Caco-2 (cell line): Measurements from ENCODE around the gene OR10X1. TPM values are rescaled to one million over a fixed set of nuclear protein-coding genes. Genes with fewer than 3 reads are reported as not detected.

Experiments
- BruUV-seq: library from RNA; stranded (reverse); fragments of 400-500 nt; replicated peaks from 2 replicates; lab custom pipeline; 2021; lab: Mats Ljungman, UMichigan
- CTCF ChIA-PET: fragments of 300-600 bp; sonication (Branson Sonifier 250); formaldehyde crosslinking; loops from one replicate; lab custom pipeline; 2022; ENCODE audit warnings: antibody characterized with exemption; lab: Charles Lee
- POLR2A ChIA-PET: fragments of 300-600 bp; sonication (Branson Sonifier 250); formaldehyde crosslinking; loops from one replicate; lab custom pipeline; 2022; ENCODE audit warnings: antibody characterized with exemption; lab: Charles Lee
- DNase-seq, 2 experiments: peaks; one replicate each; pipeline versions ENCODE4 v3.0.0 to v3.0.0-alpha.2; 2020 to 2022
- H3K27me3 ChIP-seq: replicated peaks from 2 replicates; pipeline ENCODE4 v1.6.0; 2011; ENCODE audit warnings: low read length; ENCODE audit not compliant: control insufficient read depth, insufficient read depth
- H3K36me3 ChIP-seq: 2 replicates; pipeline ENCODE4 v1.5.1; 2011; ENCODE audit warnings: low read length; ENCODE audit not compliant: control insufficient read depth, insufficient read depth
- H3K4me1 ChIP-seq: fragments of 250-450 bp; sonication (Bioruptor Pico); 2 replicates; pipeline ENCODE4 v1.5.1; 2020; ENCODE audit warnings: mild to moderate bottlenecking
- H3K4me3 ChIP-seq: 2 replicates; pipeline ENCODE4 v1.5.1; 2011; ENCODE audit warnings: low read depth, mild to moderate bottlenecking, control low read depth, low read length
- H3K9me3 ChIP-seq: fragments of 250-450 bp; sonication (Bioruptor Pico); 2 replicates; pipeline ENCODE4 v1.5.1; 2020; ENCODE audit warnings: mild to moderate bottlenecking, moderate library complexity
- H3K27ac Mint-ChIP-seq: one replicate; pipeline ENCODE4 v1.8.0; 2022; ENCODE audit warnings: mixed read lengths; ENCODE audit not compliant: unreplicated experiment
- H3K27me3 Mint-ChIP-seq: one replicate; pipeline ENCODE4 v1.8.0; 2022; ENCODE audit warnings: mixed read lengths; ENCODE audit not compliant: insufficient read depth, unreplicated experiment
- H3K36me3 Mint-ChIP-seq: one replicate; pipeline ENCODE4 v1.8.0; 2022; ENCODE audit warnings: mild to moderate bottlenecking, mixed read lengths; ENCODE audit not compliant: insufficient read depth, unreplicated experiment
- H3K4me1 Mint-ChIP-seq: one replicate; pipeline ENCODE4 v1.8.0; 2022; ENCODE audit warnings: low read depth, mixed read lengths; ENCODE audit not compliant: unreplicated experiment
- H3K4me3 Mint-ChIP-seq: one replicate; pipeline ENCODE4 v1.8.0; 2022; ENCODE audit warnings: mild to moderate bottlenecking, moderate library complexity, mixed read lengths; ENCODE audit not compliant: unreplicated experiment
- H3K9me3 Mint-ChIP-seq: one replicate; pipeline ENCODE4 v1.8.0; 2022; ENCODE audit warnings: mixed read lengths; ENCODE audit not compliant: unreplicated experiment
- CTCF ChIP-seq, 2 experiments: fragments of 200-600 bp in 1 of 2; IDR thresholded peaks; 1 replicate in 1 of 2; 2 replicates in 1 of 2; pipeline versions ENCODE4 v1.5.1 to v1.8.0; 2011 to 2022; ENCODE audit warnings: antibody characterized with exemption in 1 of 2, control low read depth in 1 of 2, inconsistent platforms in 1 of 2, low read depth in 1 of 2, low read length in 1 of 2, mild to moderate bottlenecking in 1 of 2, moderate library complexity in 1 of 2; ENCODE audit not compliant: insufficient read depth in 1 of 2, severe bottlenecking in 1 of 2, unreplicated experiment in 1 of 2
- intact Hi-C: fragments of 100-400 bp; cut with micrococcal nuclease; formaldehyde crosslinking; loops from one replicate; pipeline ENCODE4 v1.10.0; 2022; ENCODE audit not compliant: unreplicated experiment
- total RNA-seq: library from RNA; stranded (reverse); gene quantifications from 2 replicates; pipeline ENCODE4 v1.2.3, GENCODE V29; 2022

OR10X1 gene
- total RNA-seq, 1 experiment from 2014 or later, result not detected

GRCh38 chr1:158552296-158552695 is 27.4 kb downstream of the OR10X1 start:
- Histone ChIP-seq H3K4me1 (no peaks in the 10 kb centered on the region), H3K9me3 (no peaks in the 10 kb centered on the region), H3K27me3 (no peaks in the 10 kb centered on the region), H3K4me3 (no peak overlapping the region), H3K36me3 (no peaks in the 10 kb centered on the region)
- Mint-ChIP-seq H3K36me3 (no peaks in the 10 kb centered on the region), H3K9me3 (no peaks in the 10 kb centered on the region), H3K4me1 (no peaks in the 10 kb centered on the region), H3K27me3 (no peaks in the 10 kb centered on the region), H3K27ac (no peak overlapping the region), H3K4me3 (no peak overlapping the region)
- no peak for DNase-seq
- BruUV-seq, result no TSS peak
- ChIA-PET CTCF (no interaction called here), POLR2A (no interaction called here)
- intact Hi-C loops, result no loop called here
- no peak for TF ChIP-seq CTCF (IDR thresholded peaks at IDR 0.05; ENCODE audit: insufficient read depth in 1 of 2, low read depth in 1 of 2, low read length in 1 of 2, severe bottlenecking in 1 of 2, unreplicated experiment in 1 of 2)

GRCh38 chr1:158547533-158547932 is 32.2 kb downstream of the OR10X1 start:
- no peaks in the 10 kb centered on the region for H3K9me3 Mint-ChIP-seq
- H3K36me3 Mint-ChIP-seq, result no peaks in the 10 kb centered on the region

GRCh38 chr1:158537609-158538008 is 42.1 kb downstream of the OR10X1 start:
- no peaks in the 10 kb centered on the region for H3K9me3 Mint-ChIP-seq
- H3K36me3 ChIP-seq, result no peaks in the 10 kb centered on the region
- H3K4me3 Mint-ChIP-seq, result no peak overlapping the region
- no peaks in the 10 kb centered on the region for H3K9me3 ChIP-seq
- H3K27ac Mint-ChIP-seq, result no peak overlapping the region
- POLR2A ChIA-PET, result no interaction called here
- intact Hi-C loops, result no loop called here
- TF ChIP-seq CTCF (IDR thresholded peaks at IDR 0.05; ENCODE audit: insufficient read depth in 1 of 2, low read depth in 1 of 2, low read length in 1 of 2, severe bottlenecking in 1 of 2, unreplicated experiment in 1 of 2), result no peak
- H3K27me3 ChIP-seq, result no peaks in the 10 kb centered on the region
- BruUV-seq, result no TSS peak
- no peaks in the 10 kb centered on the region for H3K4me1 ChIP-seq
- no peak for DNase-seq
- H3K36me3 Mint-ChIP-seq, result no peaks in the 10 kb centered on the region
- H3K4me1 Mint-ChIP-seq, result no peaks in the 10 kb centered on the region
- no peak overlapping the region for H3K4me3 ChIP-seq
- CTCF ChIA-PET, result no interaction called here
- H3K27me3 Mint-ChIP-seq, result peaks cover 9% of the 10 kb centered on the region

More at GRCh38 chr1:158547533-158547932, 32.2 kb downstream of the OR10X1 start:
- intact Hi-C loops, result no loop called here
- H3K9me3 ChIP-seq, result no peaks in the 10 kb centered on the region
- H3K4me3 ChIP-seq, result no peak overlapping the region
- no peaks in the 10 kb centered on the region for H3K27me3 Mint-ChIP-seq
- DNase-seq, result no peak
- no peak overlapping the region for H3K27ac Mint-ChIP-seq
- POLR2A ChIA-PET, result no interaction called here
- no peak for TF ChIP-seq CTCF (IDR thresholded peaks at IDR 0.05; ENCODE audit: insufficient read depth in 1 of 2, low read depth in 1 of 2, low read length in 1 of 2, severe bottlenecking in 1 of 2, unreplicated experiment in 1 of 2)
- H3K4me3 Mint-ChIP-seq, result no peak overlapping the region
- H3K4me1 Mint-ChIP-seq, result no peaks in the 10 kb centered on the region
- H3K4me1 ChIP-seq, result no peaks in the 10 kb centered on the region
- no peaks in the 10 kb centered on the region for H3K36me3 ChIP-seq
- no peaks in the 10 kb centered on the region for H3K27me3 ChIP-seq
- BruUV-seq, result no TSS peak
- CTCF ChIA-PET, result no interaction called here
